Measurements from ENCODE around the gene METTL8. TPM values are rescaled to one million over a fixed set of nuclear protein-coding genes. Genes with fewer than 3 reads are reported as not detected.

METTL8 gene
- polyA plus RNA-seq, 3 donors = 3.3 to 9.8 (median 6.9) TPM

DNA sequence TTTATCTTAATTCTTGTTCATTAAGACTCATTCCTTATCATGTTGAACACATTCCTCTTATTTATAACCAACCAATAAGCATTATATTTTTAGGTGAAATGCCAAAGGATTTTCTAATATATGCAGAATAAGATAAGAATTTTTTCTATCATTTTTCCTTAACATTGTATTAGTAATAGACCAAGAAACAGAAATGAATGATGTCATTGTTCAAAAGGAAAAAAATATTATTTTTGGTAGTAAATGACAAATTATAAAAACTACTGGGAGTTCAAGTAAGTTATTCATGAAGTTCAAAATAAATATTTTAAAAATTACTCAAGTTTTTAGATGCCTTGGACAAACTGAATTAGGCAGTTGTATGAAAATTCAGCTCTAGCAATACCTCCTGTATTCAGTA, 25.7 kb upstream of the METTL8 start:
- no peak overlapping the region for H3K27ac Mint-ChIP-seq
- Histone ChIP-seq H3K4me3 (replicated peaks in 1 of 3; ENCODE audit: low read depth in 2 of 3, low read length in 3 of 3) (no peak overlapping the region), H3K9me3 (replicated peaks in 1 of 2; ENCODE audit: control insufficient read depth in 1 of 2, insufficient read depth in 1 of 2, low read length in 2 of 2) (peaks cover 0 to 8% of the 10 kb centered on the region in 2 donors), H3K27me3 (ENCODE audit: control insufficient read depth in 2 of 2, insufficient read depth in 2 of 2, low read length in 2 of 2) (no peaks in the 10 kb centered on the region), H4K20me1 (ENCODE audit: insufficient read depth, low read length) (no peaks in the 10 kb centered on the region), H3K4me2 (replicated peaks; ENCODE audit: extremely low read depth, low read length, poor library complexity, severe bottlenecking) (no peak overlapping the region), H3K79me2 (ENCODE audit: insufficient read depth, low read length) (no peaks in the 10 kb centered on the region), H2AFZ (ENCODE audit: insufficient read depth, low read depth, low read length, poor library complexity, severe bottlenecking) (no peak overlapping the region), H3K36me3 (replicated peaks in 1 of 2; ENCODE audit: control insufficient read depth in 1 of 2, insufficient read depth in 2 of 2, low read length in 2 of 2) (peaks cover 33 to 61% of the 10 kb centered on the region in 2 donors), H3K27ac (ENCODE audit: low read depth in 1 of 2, low read length in 2 of 2) (no peak overlapping the region), H3K9ac (ENCODE audit: insufficient read depth, low read length, poor library complexity, severe bottlenecking) (no peak overlapping the region), H3K4me1 (ENCODE audit: control insufficient read depth in 1 of 2, insufficient read depth in 2 of 2, low read length in 2 of 2) (no peaks in the 10 kb centered on the region)
- TF ChIP-seq, protein P1, sequence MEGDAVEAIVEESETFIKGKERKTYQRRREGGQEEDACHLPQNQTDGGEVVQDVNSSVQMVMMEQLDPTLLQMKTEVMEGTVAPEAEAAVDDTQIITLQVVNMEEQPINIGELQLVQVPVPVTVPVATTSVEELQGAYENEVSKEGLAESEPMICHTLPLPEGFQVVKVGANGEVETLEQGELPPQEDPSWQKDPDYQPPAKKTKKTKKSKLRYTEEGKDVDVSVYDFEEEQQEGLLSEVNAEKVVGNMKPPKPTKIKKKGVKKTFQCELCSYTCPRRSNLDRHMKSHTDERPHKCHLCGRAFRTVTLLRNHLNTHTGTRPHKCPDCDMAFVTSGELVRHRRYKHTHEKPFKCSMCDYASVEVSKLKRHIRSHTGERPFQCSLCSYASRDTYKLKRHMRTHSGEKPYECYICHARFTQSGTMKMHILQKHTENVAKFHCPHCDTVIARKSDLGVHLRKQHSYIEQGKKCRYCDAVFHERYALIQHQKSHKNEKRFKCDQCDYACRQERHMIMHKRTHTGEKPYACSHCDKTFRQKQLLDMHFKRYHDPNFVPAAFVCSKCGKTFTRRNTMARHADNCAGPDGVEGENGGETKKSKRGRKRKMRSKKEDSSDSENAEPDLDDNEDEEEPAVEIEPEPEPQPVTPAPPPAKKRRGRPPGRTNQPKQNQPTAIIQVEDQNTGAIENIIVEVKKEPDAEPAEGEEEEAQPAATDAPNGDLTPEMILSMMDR (IDR thresholded peaks at IDR 0.05) = no peak
- no peaks in the 10 kb centered on the region for H3K27me3 Mint-ChIP-seq (ENCODE audit: low read depth in 3 of 3)
- no peaks in the 10 kb centered on the region for H3K4me1 Mint-ChIP-seq
- intact Hi-C loops (cut with micrococcal nuclease) = no loop called here
- peaks cover 46 to 64% of the 10 kb centered on the region in 2 donors for H3K36me3 Mint-ChIP-seq
- H3K9me3 Mint-ChIP-seq = peaks cover 4 to 13% (median 7%) of the 10 kb centered on the region in 7 donors
- no peak for DNase-seq
- no peak overlapping the region for H3K4me3 Mint-ChIP-seq

DNA sequence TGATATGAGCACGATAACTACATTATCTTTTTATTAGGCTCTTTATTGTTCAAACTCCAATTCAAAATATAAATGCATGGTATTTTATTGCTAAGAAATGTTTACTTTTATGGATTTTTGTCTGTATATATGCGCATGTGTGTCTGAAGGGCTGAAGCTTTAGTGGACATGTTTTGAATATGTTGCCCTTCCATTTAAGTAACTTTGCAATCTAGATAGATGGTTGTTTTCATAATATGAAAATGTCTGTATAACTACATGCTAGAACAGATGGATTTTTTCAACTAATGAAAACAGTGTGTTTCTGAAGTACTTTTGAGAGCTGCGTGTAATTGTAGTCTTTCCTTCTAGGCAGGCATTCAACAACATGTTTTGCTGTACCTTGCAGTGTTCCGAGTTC, 19.0 kb upstream of the METTL8 start:
- intact Hi-C loops (cut with micrococcal nuclease) = no loop called here
- peaks cover 53 to 81% of the 10 kb centered on the region in 2 donors for H3K36me3 ChIP-seq (replicated peaks in 1 of 2; ENCODE audit: control insufficient read depth in 1 of 2, insufficient read depth in 2 of 2, low read length in 2 of 2)
- H4K20me1 ChIP-seq (ENCODE audit: insufficient read depth, low read length) = no peaks in the 10 kb centered on the region
- TF ChIP-seq, protein P1 (IDR thresholded peaks at IDR 0.05) = no peak
- Mint-ChIP-seq H3K36me3 (peaks cover 63 to 73% of the 10 kb centered on the region in 2 donors), H3K4me1 (no peaks in the 10 kb centered on the region), H3K27me3 (ENCODE audit: low read depth in 3 of 3) (no peaks in the 10 kb centered on the region), H3K4me3 (no peak overlapping the region), H3K27ac (no peak overlapping the region), H3K9me3 (peaks cover 0 to 5% (median under 1%) of the 10 kb centered on the region in 7 donors)
- H3K4me3 ChIP-seq (replicated peaks in 1 of 3; ENCODE audit: low read depth in 2 of 3, low read length in 3 of 3) = no peak overlapping the region
- no peak overlapping the region for H2AFZ ChIP-seq (ENCODE audit: insufficient read depth, low read depth, low read length, poor library complexity, severe bottlenecking)
- no peaks in the 10 kb centered on the region for H3K27me3 ChIP-seq (ENCODE audit: control insufficient read depth in 2 of 2, insufficient read depth in 2 of 2, low read length in 2 of 2)
- no peak overlapping the region for H3K4me2 ChIP-seq (replicated peaks; ENCODE audit: extremely low read depth, low read length, poor library complexity, severe bottlenecking)
- 100% methylated on average over 1 of the region's 4 CpGs for WGBS (ENCODE audit: insufficient coverage)
- H3K9me3 ChIP-seq (replicated peaks in 1 of 2; ENCODE audit: control insufficient read depth in 1 of 2, insufficient read depth in 1 of 2, low read length in 2 of 2) = no peaks in the 10 kb centered on the region
- no peaks in the 10 kb centered on the region for H3K4me1 ChIP-seq (ENCODE audit: control insufficient read depth in 1 of 2, insufficient read depth in 2 of 2, low read length in 2 of 2)
- DNase-seq = no peak
- no peak overlapping the region for H3K27ac ChIP-seq (ENCODE audit: low read depth in 1 of 2, low read length in 2 of 2)
- H3K79me2 ChIP-seq (ENCODE audit: insufficient read depth, low read length) = no peaks in the 10 kb centered on the region
- H3K9ac ChIP-seq (ENCODE audit: insufficient read depth, low read length, poor library complexity, severe bottlenecking) = no peak overlapping the region

All from CD14-positive monocyte (primary cell).